Calu3 (cell line): ENCODE data around the gene USP38. TPM values are rescaled to one million over a fixed set of nuclear protein-coding genes. Genes with fewer than 3 reads are reported as not detected.

Experiments used
- BruUV-seq: library from RNA; stranded (reverse); fragments of 400-500 nt; replicated peaks from 2 replicates; lab custom pipeline; 2021; lab: Mats Ljungman, UMichigan
- CTCF ChIA-PET: fragments of 300-600 bp; sonication (Branson Sonifier 250); formaldehyde crosslinking; loops from one replicate; lab custom pipeline; 2022; ENCODE audit warnings: antibody characterized with exemption; lab: Charles Lee
- DNase-seq: peaks from one replicate; pipeline ENCODE4 v3.0.0; 2022
- H3K27ac Mint-ChIP-seq: one replicate; pipeline ENCODE4 v1.8.0; 2022; ENCODE audit warnings: mixed read lengths; ENCODE audit not compliant: unreplicated experiment
- H3K27me3 Mint-ChIP-seq: one replicate; pipeline ENCODE4 v1.8.0; 2022; ENCODE audit warnings: mixed read lengths; ENCODE audit not compliant: unreplicated experiment
- H3K36me3 Mint-ChIP-seq: one replicate; pipeline ENCODE4 v1.8.0; 2022; ENCODE audit warnings: mild to moderate bottlenecking, moderate library complexity, mixed read lengths; ENCODE audit not compliant: insufficient read depth, unreplicated experiment
- H3K4me1 Mint-ChIP-seq: one replicate; pipeline ENCODE4 v1.8.0; 2022; ENCODE audit warnings: mild to moderate bottlenecking, low read depth, mixed read lengths; ENCODE audit not compliant: unreplicated experiment
- H3K4me3 Mint-ChIP-seq: one replicate; pipeline ENCODE4 v1.8.0; 2022; ENCODE audit warnings: mild to moderate bottlenecking, low read depth, moderate library complexity, mixed read lengths; ENCODE audit not compliant: unreplicated experiment
- H3K9me3 Mint-ChIP-seq: one replicate; pipeline ENCODE4 v1.8.0; 2022; ENCODE audit warnings: low read depth, mixed read lengths; ENCODE audit not compliant: unreplicated experiment
- CTCF ChIP-seq: fragments of 200-600 bp; IDR thresholded peaks from one replicate; pipeline ENCODE4 v1.8.0; 2022; ENCODE audit warnings: antibody characterized with exemption; ENCODE audit not compliant: unreplicated experiment
- intact Hi-C: fragments of 100-400 bp; cut with micrococcal nuclease; formaldehyde crosslinking; loops from one replicate; pipeline ENCODE4 v1.10.0; 2022; ENCODE audit not compliant: unreplicated experiment
- total RNA-seq: library from RNA; stranded (reverse); gene quantifications from 2 replicates; pipeline ENCODE4 v1.2.3, GENCODE V29; 2022

Gene USP38
- total RNA-seq, 1 experiment from 2014 or later = 15.9 TPM

GRCh38 chr4:143248827-143249226 lies 64.1 kb downstream of the USP38 start:
- Mint-ChIP-seq H3K27ac (no peak overlapping the region), H3K9me3 (no peaks in the 10 kb centered on the region), H3K4me1 (peaks cover 8% of the 10 kb centered on the region), H3K4me3 (no peak overlapping the region), H3K36me3 (no peaks in the 10 kb centered on the region), H3K27me3 (no peaks in the 10 kb centered on the region)
- no peak for DNase-seq
- intact Hi-C loops = no loop called here
- BruUV-seq = no TSS peak
- TF ChIP-seq CTCF = no peak
- CTCF ChIA-PET = no interaction called here

- H3K36me3 Mint-ChIP-seq = no peaks in the 10 kb centered on the region
- no peak for DNase-seq
- H3K4me1 Mint-ChIP-seq = peaks cover 13% of the 10 kb centered on the region
- BruUV-seq = no TSS peak
- H3K27me3 Mint-ChIP-seq = no peaks in the 10 kb centered on the region
- H3K4me3 Mint-ChIP-seq = no peak overlapping the region
- TF ChIP-seq CTCF = no peak
- H3K9me3 Mint-ChIP-seq = no peaks in the 10 kb centered on the region
- CTCF ChIA-PET = no interaction called here
- H3K27ac Mint-ChIP-seq = no peak overlapping the region
- intact Hi-C loops = no loop called here
Observed at GRCh38 chr4:143250617-143251016, 65.9 kb downstream of the USP38 start.

- no peak overlapping the region for H3K27ac Mint-ChIP-seq
- intact Hi-C loops = no loop called here
- no peaks in the 10 kb centered on the region for H3K36me3 Mint-ChIP-seq
- H3K4me1 Mint-ChIP-seq = peaks cover 13% of the 10 kb centered on the region
- H3K9me3 Mint-ChIP-seq = no peaks in the 10 kb centered on the region
- no peak for DNase-seq
- H3K4me3 Mint-ChIP-seq = no peak overlapping the region
- BruUV-seq = no TSS peak
- CTCF ChIA-PET = no interaction called here
- no peaks in the 10 kb centered on the region for H3K27me3 Mint-ChIP-seq
- TF ChIP-seq CTCF = no peak
Observed at GRCh38 chr4:143251348-143251747, 66.6 kb downstream of the USP38 start.

- no TSS peak for BruUV-seq
- CTCF ChIA-PET = no interaction called here
Observed at GRCh38 chr4:143251779-143252178, 67.1 kb downstream of the USP38 start.

More at GRCh38 chr4:143251779-143252178, 67.1 kb downstream of the USP38 start:
- TF ChIP-seq CTCF = no peak
- intact Hi-C loops = no loop called here
- no peak overlapping the region for H3K27ac Mint-ChIP-seq
- no peaks in the 10 kb centered on the region for H3K9me3 Mint-ChIP-seq
- no peaks in the 10 kb centered on the region for H3K27me3 Mint-ChIP-seq
- DNase-seq = no peak
- no peak overlapping the region for H3K4me3 Mint-ChIP-seq
- H3K36me3 Mint-ChIP-seq = no peaks in the 10 kb centered on the region
- peaks cover 13% of the 10 kb centered on the region for H3K4me1 Mint-ChIP-seq
